ENCODE measurements around the gene MRTFB.

The MRTFB gene

DNA sequence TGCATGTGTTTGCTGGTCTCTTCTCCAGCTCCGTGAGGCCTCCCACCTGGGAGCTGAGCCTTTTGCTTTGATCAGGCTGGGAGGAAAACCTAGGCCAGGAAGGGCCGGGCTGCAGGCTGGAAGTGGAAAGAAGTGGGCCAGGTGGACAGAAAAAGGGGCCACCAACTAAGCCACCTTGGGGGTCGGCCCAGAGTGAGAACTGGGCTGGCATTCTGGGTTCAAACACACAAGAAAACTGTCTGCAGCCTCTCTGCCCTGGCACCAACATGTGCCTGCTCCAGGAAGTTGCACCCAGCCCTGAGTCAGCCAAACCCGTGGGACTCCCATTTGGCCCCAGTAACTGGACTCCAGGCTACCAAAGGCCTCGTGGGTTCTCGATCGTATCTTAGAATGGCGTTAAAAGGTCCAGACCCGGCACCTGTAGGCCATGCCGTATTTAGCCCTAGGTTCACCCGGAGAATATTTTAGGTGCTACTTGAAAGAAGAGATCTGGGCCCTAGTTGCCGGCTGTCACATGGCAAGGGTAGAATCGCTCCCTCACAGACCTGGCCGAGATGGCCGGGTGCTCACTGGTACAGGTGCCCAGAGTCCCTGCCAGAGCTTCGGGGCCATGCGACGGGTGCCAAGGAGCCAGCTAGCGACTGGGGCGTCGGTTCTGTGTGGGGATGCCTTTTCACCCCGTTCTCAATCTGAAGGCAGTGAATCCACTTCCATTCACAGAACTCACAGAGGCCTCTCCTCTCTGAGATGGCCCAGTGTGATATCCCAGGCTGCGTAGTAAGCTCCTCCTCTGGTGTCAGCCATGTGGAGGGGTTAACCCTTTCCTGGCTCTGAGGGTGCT is 236.6 kb downstream of the MRTFB start:
- no peak for DNase-seq (ENCODE audit: low read depth, low spot score)

DNA sequence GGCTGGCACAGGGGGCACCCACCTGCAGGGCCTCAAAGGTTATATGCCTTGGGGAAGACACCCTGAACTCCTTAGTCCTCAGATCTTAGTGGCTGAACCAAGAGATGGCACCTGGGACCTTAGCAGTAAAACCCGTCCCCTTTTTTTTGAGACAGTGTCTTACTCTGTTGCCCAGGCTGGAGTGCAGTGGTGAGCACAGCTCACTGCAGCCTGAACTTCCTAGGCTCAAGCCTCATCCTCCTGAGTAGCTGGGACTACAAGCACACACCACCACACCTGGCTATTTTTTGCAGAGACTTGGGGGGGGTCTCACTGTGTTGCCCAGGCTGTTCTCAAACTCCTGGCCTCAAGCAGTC is 237.2 kb downstream of the MRTFB start:
- no peak for DNase-seq (ENCODE audit: low read depth, low spot score)

DNA sequence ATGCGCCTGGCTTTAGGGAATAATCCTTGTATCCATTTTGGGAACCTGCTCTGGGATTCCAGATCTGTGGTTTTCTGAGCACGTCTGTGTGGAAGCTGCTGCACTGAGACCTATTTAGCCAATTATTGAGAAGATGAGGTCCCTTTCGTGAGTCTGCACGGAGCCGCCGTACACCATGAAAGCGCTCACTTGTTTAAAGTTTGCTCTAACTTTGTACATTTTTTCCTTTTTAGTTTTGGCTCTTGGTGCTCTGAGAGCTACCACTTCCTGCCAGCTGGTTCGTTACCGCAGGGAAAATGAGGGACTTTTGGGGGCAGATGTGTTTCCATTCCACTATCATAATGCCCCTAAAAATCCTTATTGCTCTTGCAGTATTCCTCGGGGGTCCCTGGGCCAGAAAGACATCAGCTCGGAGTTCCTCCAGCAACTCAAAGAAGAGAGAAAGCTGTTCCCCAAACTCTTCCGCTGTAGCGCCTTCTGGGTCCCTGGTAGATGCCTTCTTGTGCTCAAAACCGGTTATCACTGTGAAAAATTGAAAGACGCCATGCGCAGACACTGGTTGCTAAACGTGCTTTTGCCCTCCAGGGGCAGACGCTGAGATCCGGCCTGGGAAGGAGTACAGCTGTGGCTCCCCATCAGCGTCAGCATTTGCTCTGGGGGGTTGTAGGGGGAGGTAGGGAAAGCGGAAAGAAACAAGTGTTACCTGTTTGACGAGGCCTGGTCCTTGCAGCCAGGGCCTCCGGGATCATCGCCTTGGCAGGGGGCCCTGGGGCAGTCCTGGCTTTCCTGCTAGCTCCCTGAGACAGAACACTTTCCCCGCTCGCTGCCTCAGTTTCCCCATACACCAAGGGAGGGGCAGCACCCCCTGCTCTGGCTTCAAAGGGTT is 238.1 kb downstream of the MRTFB start:
- DNase-seq (ENCODE audit: low read depth, low spot score), result no peak

DNA sequence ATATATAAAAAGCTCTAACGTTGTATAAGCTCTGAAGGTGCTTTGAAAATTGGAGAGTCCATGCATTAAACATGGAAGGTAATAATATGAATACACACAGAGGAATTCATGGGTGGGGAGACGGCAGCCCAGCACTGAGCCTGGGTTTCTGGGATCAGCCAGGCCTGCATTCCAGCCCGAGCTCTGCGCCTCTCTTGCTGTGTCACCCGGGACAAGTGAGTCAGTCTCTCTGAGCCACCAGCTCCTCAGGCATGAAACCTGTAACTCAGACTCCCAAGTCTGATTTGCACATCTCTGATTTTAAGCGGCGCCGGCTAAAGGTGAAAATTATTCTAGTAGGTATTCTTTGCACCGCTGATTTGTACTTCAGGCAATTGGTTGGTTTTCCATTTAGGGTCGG is 238.8 kb downstream of the MRTFB start:
- DNase-seq (ENCODE audit: low read depth, low spot score), result no peak

DNA sequence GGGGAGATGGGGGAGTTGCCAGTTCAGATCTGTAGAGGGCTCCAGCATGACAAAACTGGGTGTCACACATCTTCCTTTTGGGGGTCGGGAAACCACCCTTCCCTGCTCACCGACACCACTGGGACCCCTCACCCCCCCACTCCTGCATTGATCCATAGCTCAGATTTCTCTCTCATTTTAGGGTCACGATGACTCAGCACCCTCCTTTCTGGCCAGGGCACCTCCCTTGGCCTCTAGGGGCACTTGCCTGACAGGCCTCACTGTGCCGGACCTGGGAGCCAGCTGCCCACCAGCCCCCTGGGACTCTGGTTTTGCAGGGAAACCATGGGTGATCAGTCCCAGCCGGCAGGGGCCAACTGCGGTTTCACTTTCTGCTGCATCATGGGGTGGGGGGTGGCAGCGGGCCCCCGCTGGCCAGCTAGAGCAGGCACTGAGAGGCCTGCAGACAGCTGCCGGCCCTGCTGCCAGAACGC is 239.4 kb downstream of the MRTFB start:
- peak; percentile 55 for DNase-seq (ENCODE audit: low read depth, low spot score)

DNA sequence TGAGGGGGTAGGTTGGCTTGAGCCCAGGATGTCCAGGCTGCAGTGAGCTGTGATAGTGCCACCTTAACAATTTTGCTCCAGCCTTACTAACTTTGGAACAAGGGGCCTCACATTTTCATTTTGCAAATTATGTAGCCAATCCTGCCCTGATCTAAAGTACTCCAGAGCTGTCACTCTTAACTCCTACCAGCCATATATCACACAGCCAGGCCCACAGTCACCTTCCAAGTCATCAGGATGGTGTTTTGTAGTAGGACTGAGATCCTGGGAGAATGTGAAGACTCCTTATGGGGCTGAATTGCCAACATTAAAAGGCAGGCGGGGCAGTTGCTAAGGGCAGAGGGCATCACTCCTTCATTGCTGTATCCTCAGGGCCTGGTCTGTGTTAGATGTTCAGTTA is 243.0 kb downstream of the MRTFB start:
- DNase-seq (ENCODE audit: low read depth, low spot score), result no peak

DNA sequence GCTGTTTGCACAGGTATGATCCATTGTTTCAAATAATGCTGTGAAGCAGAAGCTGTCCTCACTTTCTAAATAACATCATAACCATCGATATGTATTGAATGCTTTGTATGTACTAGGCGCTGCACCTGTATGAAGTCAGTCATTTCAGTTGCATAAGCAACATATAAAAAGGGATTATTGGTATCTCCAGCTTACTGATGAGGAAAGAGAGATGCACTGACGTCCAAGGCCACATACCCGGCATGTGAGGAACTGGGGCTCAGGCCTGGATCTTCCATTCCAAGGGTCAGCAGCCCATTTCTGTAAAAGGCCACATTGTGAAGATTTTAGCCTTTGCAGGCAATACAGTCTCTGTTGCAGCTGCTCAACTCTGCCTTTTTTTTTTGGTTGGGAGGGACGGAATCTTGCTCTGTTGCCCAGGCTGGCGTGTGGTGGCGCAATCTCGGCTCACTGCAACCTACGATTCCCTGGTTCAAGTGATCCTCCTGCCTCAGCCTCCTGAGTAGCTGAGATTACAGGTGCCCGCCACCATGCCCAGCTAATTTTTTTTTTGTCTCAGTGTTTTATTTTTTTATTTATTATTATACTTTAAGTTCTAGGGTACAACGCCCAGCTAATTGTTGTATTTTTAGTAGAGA is 244.7 kb downstream of the MRTFB start:
- DNase-seq (ENCODE audit: low read depth, low spot score), result no peak
